ENCODE measurements around the gene CYTH4. TPM values are rescaled to one million over a fixed set of nuclear protein-coding genes. Genes with fewer than 3 reads are reported as not detected.

The CYTH4 gene
- total and polyA plus RNA-seq, 10 of the 15 experiments (the other 5 are each of a cell fraction or from before 2014, with no cell fraction given), result 1.5 to 27.3 (median 16.9) TPM

DNA sequence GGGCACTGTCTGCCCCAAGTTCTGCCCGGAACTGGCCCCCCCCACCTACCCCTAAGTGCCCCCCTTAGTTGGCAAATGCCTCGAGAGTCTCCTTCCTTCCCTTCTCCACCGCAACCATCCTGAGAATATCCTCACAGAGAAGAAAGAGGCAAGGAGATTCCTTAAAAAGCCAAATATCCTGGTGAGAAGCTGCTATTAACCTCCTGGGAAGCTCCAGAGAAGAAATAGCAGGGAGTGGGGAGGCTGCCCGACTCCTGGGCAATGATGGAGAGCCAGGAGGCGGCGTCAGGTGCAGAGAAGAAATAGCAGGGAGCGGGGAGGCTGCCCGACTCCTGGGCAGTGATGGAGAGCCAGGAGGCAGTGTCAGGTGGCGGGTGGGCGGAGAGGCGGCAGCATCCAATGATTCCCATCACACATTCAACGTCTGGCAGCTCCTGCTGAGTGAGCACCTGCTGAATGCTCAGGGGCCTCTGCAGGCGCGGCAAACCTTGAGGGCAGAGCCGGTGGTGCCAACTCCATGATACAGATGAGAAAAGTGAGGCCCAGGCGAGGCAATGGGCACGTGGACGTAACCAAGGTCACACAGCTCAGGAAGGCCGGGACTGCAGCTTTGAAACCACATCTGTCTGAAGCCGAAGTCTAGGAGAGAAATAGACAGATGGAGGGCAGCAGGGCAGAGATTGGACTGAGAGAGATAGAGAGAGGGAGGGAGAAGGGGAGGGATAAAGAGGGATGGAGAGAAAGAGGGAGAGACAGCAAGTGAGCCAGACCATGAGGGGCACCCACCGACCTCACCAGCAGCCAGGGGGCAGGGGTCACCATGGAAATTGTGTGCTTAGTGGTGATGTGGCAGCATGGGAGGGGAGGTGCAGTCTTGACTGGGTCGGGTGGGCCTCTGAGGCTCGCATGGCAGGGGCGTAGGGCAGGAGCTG is 58.3 kb downstream of the CYTH4 start:
- no peak for FAIRE-seq
- H3K4me3 ChIP-seq, result no peak overlapping the region
- in situ Hi-C loops (cut with MboI) (no loop called here), intact Hi-C loops (cut with micrococcal nuclease; ENCODE audit: unreplicated experiment) (no loop called here)
- H3K79me2 ChIP-seq (ENCODE audit: control insufficient read depth, insufficient read depth, low read length), result no peaks in the 10 kb centered on the region
- no peak overlapping the region for H2AFZ ChIP-seq (ENCODE audit: control insufficient read depth, low read depth, low read length)
- ATAC-seq, result no peak
- H3K4me2 ChIP-seq (ENCODE audit: control insufficient read depth, insufficient read depth), result no peak overlapping the region
- ChIA-PET RAD21 (ENCODE audit: unreplicated experiment) (interaction anchor here (0.9 to 1.4 kb wide), 3 partner anchors 8 to 73 kb away, joined by 3 read pairs; no protein-coding TSS in a partner anchor), CTCF (interaction anchor here (1.0 to 1.9 kb wide), 2 partner anchors 9 to 24 kb away, joined by 3 to 7 read pairs; no protein-coding TSS in a partner anchor), POLR2A (interaction anchor here (1.1 to 1.2 kb wide), 2 partner anchors 61 to 145 kb away, joined by 3 read pairs; partner anchors contain the start of gene MFNG), SMC1A (ENCODE audit: uncharacterized antibody, unreplicated experiment) (interaction anchor here (0.7 kb wide), 1 partner anchor 27 kb away, joined by 3 read pairs; no protein-coding TSS in a partner anchor)
- no peak overlapping the region for H3K9ac ChIP-seq (ENCODE audit: control insufficient read depth, insufficient read depth, low read length)
- H3K27me3 ChIP-seq (replicated peaks in 1 of 2; ENCODE audit: control insufficient read depth in 2 of 2, insufficient read depth in 2 of 2, low read length in 1 of 2), result no peaks in the 10 kb centered on the region
- H4K20me1 ChIP-seq (ENCODE audit: control insufficient read depth, insufficient read depth), result no peaks in the 10 kb centered on the region
- H3K36me3 ChIP-seq (ENCODE audit: control insufficient read depth in 2 of 2, insufficient read depth in 2 of 2, low read length in 1 of 2), result no peaks in the 10 kb centered on the region
- peaks cover 21% of the 10 kb centered on the region for H3K4me1 ChIP-seq (ENCODE audit: control insufficient read depth, insufficient read depth, low read length)
- WGBS (ENCODE audit: insufficient coverage, insufficient replicate concordance, low lambda C conversion rate, missing lambda C conversion rate), result 43% methylated on average over 23 of the region's 24 CpGs
- no peaks in the 10 kb centered on the region for H3K9me3 ChIP-seq (replicated peaks; ENCODE audit: control insufficient read depth, insufficient read depth, low read length)
- no peak for DNase-seq (ENCODE audit: low read depth, low spot score)
- BruUV-seq (replicated peaks), result no TSS peak
- no peak overlapping the region for H3K27ac ChIP-seq (ENCODE audit: control insufficient read depth, insufficient read depth)
- TF ChIP-seq, protein P1, sequence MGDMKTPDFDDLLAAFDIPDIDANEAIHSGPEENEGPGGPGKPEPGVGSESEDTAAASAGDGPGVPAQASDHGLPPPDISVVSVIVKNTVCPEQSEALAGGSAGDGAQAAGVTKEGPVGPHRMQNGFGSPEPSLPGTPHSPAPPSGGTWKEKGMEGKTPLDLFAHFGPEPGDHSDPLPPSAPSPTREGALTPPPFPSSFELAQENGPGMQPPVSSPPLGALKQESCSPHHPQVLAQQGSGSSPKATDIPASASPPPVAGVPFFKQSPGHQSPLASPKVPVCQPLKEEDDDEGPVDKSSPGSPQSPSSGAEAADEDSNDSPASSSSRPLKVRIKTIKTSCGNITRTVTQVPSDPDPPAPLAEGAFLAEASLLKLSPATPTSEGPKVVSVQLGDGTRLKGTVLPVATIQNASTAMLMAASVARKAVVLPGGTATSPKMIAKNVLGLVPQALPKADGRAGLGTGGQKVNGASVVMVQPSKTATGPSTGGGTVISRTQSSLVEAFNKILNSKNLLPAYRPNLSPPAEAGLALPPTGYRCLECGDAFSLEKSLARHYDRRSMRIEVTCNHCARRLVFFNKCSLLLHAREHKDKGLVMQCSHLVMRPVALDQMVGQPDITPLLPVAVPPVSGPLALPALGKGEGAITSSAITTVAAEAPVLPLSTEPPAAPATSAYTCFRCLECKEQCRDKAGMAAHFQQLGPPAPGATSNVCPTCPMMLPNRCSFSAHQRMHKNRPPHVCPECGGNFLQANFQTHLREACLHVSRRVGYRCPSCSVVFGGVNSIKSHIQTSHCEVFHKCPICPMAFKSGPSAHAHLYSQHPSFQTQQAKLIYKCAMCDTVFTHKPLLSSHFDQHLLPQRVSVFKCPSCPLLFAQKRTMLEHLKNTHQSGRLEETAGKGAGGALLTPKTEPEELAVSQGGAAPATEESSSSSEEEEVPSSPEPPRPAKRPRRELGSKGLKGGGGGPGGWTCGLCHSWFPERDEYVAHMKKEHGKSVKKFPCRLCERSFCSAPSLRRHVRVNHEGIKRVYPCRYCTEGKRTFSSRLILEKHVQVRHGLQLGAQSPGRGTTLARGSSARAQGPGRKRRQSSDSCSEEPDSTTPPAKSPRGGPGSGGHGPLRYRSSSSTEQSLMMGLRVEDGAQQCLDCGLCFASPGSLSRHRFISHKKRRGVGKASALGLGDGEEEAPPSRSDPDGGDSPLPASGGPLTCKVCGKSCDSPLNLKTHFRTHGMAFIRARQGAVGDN (IDR thresholded peaks at IDR 0.05), result no peak
- TF ChIP-seq POLR2AphosphoS2 (IDR thresholded peaks at IDR 0.05; ENCODE audit: low read depth, low read length) (no peak), WRNIP1 (IDR thresholded peaks at IDR 0.05; ENCODE audit: borderline replicate concordance, low read depth, low read length) (no peak), TCF7 (IDR thresholded peaks at IDR 0.05; ENCODE audit: borderline replicate concordance) (no peak), HDGF (IDR thresholded peaks at IDR 0.05) (no peak)
- TF ChIP-seq, protein P2, sequence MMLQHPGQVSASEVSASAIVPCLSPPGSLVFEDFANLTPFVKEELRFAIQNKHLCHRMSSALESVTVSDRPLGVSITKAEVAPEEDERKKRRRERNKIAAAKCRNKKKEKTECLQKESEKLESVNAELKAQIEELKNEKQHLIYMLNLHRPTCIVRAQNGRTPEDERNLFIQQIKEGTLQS (IDR thresholded peaks at IDR 0.05; ENCODE audit: borderline replicate concordance, extremely low read depth, low read depth, low read length), result no peak
- TF ChIP-seq, protein P3, sequence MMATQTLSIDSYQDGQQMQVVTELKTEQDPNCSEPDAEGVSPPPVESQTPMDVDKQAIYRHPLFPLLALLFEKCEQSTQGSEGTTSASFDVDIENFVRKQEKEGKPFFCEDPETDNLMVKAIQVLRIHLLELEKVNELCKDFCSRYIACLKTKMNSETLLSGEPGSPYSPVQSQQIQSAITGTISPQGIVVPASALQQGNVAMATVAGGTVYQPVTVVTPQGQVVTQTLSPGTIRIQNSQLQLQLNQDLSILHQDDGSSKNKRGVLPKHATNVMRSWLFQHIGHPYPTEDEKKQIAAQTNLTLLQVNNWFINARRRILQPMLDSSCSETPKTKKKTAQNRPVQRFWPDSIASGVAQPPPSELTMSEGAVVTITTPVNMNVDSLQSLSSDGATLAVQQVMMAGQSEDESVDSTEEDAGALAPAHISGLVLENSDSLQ (IDR thresholded peaks at IDR 0.05), result no peak
- TF ChIP-seq, protein P4, sequence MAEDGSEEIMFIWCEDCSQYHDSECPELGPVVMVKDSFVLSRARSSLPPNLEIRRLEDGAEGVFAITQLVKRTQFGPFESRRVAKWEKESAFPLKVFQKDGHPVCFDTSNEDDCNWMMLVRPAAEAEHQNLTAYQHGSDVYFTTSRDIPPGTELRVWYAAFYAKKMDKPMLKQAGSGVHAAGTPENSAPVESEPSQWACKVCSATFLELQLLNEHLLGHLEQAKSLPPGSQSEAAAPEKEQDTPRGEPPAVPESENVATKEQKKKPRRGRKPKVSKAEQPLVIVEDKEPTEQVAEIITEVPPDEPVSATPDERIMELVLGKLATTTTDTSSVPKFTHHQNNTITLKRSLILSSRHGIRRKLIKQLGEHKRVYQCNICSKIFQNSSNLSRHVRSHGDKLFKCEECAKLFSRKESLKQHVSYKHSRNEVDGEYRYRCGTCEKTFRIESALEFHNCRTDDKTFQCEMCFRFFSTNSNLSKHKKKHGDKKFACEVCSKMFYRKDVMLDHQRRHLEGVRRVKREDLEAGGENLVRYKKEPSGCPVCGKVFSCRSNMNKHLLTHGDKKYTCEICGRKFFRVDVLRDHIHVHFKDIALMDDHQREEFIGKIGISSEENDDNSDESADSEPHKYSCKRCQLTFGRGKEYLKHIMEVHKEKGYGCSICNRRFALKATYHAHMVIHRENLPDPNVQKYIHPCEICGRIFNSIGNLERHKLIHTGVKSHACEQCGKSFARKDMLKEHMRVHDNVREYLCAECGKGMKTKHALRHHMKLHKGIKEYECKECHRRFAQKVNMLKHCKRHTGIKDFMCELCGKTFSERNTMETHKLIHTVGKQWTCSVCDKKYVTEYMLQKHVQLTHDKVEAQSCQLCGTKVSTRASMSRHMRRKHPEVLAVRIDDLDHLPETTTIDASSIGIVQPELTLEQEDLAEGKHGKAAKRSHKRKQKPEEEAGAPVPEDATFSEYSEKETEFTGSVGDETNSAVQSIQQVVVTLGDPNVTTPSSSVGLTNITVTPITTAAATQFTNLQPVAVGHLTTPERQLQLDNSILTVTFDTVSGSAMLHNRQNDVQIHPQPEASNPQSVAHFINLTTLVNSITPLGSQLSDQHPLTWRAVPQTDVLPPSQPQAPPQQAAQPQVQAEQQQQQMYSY (CRISPR knock-in tag; IDR thresholded peaks at IDR 0.05), result no peak
- TF ChIP-seq, protein P5, sequence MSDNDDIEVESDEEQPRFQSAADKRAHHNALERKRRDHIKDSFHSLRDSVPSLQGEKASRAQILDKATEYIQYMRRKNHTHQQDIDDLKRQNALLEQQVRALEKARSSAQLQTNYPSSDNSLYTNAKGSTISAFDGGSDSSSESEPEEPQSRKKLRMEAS (IDR thresholded peaks at IDR 0.05; ENCODE audit: low read depth, low read length), result no peak
- TF ChIP-seq, protein P6, sequence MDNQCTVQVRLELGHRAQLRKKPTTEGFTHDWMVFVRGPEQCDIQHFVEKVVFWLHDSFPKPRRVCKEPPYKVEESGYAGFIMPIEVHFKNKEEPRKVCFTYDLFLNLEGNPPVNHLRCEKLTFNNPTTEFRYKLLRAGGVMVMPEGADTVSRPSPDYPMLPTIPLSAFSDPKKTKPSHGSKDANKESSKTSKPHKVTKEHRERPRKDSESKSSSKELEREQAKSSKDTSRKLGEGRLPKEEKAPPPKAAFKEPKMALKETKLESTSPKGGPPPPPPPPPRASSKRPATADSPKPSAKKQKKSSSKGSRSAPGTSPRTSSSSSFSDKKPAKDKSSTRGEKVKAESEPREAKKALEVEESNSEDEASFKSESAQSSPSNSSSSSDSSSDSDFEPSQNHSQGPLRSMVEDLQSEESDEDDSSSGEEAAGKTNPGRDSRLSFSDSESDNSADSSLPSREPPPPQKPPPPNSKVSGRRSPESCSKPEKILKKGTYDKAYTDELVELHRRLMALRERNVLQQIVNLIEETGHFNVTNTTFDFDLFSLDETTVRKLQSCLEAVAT (IDR thresholded peaks at IDR 0.05), result no peak

All from GM12878 (cell line).